HG03097 (cell line): ENCODE measurements around the gene PEG3.

ENCODE experiments used
- ATAC-seq: cut with Tn5 transposase; IDR thresholded peaks from one replicate; pipeline ENCODE4 v1.9.1; 2021; ENCODE audit not compliant: unreplicated experiment, low FRiP score

Gene PEG3

GRCh38 chr19:56839652-56840450, 675 bp downstream of the PEG3 start:
- ATAC-seq = no peak

GRCh38 chr19:56838909-56839651, 1.4 kb downstream of the PEG3 start:
- no peak for ATAC-seq

- ATAC-seq = no peak
These were observed 2.3 kb downstream of the PEG3 start for GRCh38 chr19:56838024-56838908.

- ATAC-seq = no peak
These were observed 3.0 kb downstream of the PEG3 start for GRCh38 chr19:56837492-56838023.

- no peak for ATAC-seq
These were observed 3.5 kb downstream of the PEG3 start for GRCh38 chr19:56837004-56837403.

- ATAC-seq = no peak
These were observed 4.5 kb downstream of the PEG3 start for GRCh38 chr19:56836059-56836458.

- no peak for ATAC-seq
These were observed 5.1 kb downstream of the PEG3 start for GRCh38 chr19:56835401-56835800.

- no peak for ATAC-seq
These were observed 5.8 kb downstream of the PEG3 start for GRCh38 chr19:56834564-56835375.

GRCh38 chr19:56832352-56832928, 8.1 kb downstream of the PEG3 start:
- ATAC-seq = no peak

GRCh38 chr19:56831255-56831654, 9.3 kb downstream of the PEG3 start:
- no peak for ATAC-seq

- ATAC-seq = no peak
These were observed 10.9 kb downstream of the PEG3 start for GRCh38 chr19:56829596-56829995.

GRCh38 chr19:56827708-56828107, 12.8 kb downstream of the PEG3 start:
- ATAC-seq = no peak

- ATAC-seq = no peak
These were observed 16.6 kb downstream of the PEG3 start for GRCh38 chr19:56823956-56824355.

GRCh38 chr19:56823417-56823816, 17.1 kb downstream of the PEG3 start:
- ATAC-seq = no peak

GRCh38 chr19:56822755-56823154, 17.8 kb downstream of the PEG3 start:
- ATAC-seq = no peak

GRCh38 chr19:56821675-56822074, 18.9 kb downstream of the PEG3 start:
- no peak for ATAC-seq

GRCh38 chr19:56821209-56821608, 19.3 kb downstream of the PEG3 start:
- no peak for ATAC-seq

GRCh38 chr19:56819166-56819565, 21.4 kb downstream of the PEG3 start:
- ATAC-seq = no peak

- no peak for ATAC-seq
These were observed 25.9 kb downstream of the PEG3 start for GRCh38 chr19:56814656-56815055.

- ATAC-seq = no peak
These were observed 27.0 kb downstream of the PEG3 start for GRCh38 chr19:56813531-56813930.
